ENCODE measurements around the gene NRM. TPM values are rescaled to one million over a fixed set of nuclear protein-coding genes. Genes with fewer than 3 reads are reported as not detected.
A peak's percentile ranks its signal among the peaks of the same experiment; 100 is the strongest.

NRM gene
- total and polyA plus RNA-seq, 2 of the 13 experiments (the other 11 are each of a cell fraction or from before 2014, with no cell fraction given): 12.5 to 16.0 TPM

DNA sequence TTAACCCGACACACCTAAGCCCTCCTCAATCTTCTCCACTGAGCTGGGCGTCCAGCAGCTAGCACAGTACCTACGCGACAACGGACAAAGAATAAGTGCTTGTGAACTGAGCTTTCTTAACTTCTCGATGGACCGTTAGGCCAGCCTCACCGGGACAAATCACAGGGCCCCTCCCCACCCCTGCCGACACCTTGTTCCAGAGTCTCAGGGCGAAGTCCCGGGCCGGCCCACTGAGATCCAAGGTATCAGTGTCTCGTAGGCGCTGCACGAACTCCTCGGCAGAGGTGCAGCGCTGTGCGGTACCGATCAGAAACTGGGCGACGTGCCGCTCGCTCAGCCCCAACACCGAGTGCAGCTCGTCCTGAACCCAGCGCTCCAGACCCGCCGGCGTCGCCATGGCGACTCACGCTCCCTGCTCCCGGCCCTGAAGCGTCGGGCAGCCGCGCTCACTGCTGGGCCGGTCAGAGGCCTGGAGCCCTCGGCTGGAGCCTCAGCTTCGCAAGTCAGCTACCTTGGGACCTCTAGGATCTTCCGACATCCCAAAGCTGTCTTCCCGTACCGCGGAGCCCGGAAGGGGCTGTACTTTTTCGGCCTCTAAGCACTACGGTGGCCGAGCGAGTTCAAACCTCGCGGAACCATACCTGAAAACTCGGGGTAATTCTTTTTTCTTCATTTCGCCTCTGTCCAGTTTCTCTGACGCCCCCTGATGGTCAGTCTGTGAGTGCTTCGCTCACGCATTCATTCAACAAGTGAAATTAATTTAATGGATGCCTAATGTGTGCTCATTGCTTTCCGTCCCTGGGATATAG, 18.1 kb downstream of the NRM start, which contains the start of gene DHX16 (continued):
- TF ChIP-seq ZNF749 (CRISPR knock-in tag; IDR thresholded peaks at IDR 0.05; ENCODE audit: borderline replicate concordance) (no peak), THYN1 (CRISPR knock-in tag; IDR thresholded peaks at IDR 0.05; ENCODE audit: borderline replicate concordance, low read depth) (no peak), ZNF713 (CRISPR knock-in tag; IDR thresholded peaks at IDR 0.05) (0 out of 2 replicates have a peak, but pooled peaks have one; percentile 40), HCFC1 (IDR thresholded peaks at IDR 0.05; ENCODE audit: low read depth, low read length) (peak; percentile 62), ZNF326 (CRISPR knock-in tag; IDR thresholded peaks at IDR 0.05; ENCODE audit: borderline replicate concordance) (no peak), POLR2A (IDR thresholded peaks at IDR 0.05; ENCODE audit: insufficient read depth in 1 of 2, low read depth in 2 of 2, low read length in 2 of 2) (peak; percentile 79 to 81), KLF6 (CRISPR knock-in tag; IDR thresholded peaks at IDR 0.05) (no peak; the same call in 1 of the 2 replicates), ZNF225 (CRISPR knock-in tag; IDR thresholded peaks at IDR 0.05) (peak; percentile 95), SP1 (IDR thresholded peaks at IDR 0.05) (no peak), SP1 (CRISPR knock-in tag; IDR thresholded peaks at IDR 0.05) (peak; percentile 34), ZNF282 (IDR thresholded peaks at IDR 0.05; ENCODE audit: partially characterized antibody) (no peak), CAMTA2 (CRISPR knock-in tag; IDR thresholded peaks at IDR 0.05; ENCODE audit: borderline replicate concordance) (no peak), HMGA1 (CRISPR knock-in tag; conservative IDR thresholded peaks at IDR 0.05) (no peak)
- TF ChIP-seq, protein P1, sequence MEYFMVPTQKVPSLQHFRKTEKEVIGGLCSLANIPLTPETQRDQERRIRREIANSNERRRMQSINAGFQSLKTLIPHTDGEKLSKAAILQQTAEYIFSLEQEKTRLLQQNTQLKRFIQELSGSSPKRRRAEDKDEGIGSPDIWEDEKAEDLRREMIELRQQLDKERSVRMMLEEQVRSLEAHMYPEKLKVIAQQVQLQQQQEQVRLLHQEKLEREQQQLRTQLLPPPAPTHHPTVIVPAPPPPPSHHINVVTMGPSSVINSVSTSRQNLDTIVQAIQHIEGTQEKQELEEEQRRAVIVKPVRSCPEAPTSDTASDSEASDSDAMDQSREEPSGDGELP (IDR thresholded peaks at IDR 0.05; ENCODE audit: borderline replicate concordance, low read depth): no peak
- TF ChIP-seq, protein P2, sequence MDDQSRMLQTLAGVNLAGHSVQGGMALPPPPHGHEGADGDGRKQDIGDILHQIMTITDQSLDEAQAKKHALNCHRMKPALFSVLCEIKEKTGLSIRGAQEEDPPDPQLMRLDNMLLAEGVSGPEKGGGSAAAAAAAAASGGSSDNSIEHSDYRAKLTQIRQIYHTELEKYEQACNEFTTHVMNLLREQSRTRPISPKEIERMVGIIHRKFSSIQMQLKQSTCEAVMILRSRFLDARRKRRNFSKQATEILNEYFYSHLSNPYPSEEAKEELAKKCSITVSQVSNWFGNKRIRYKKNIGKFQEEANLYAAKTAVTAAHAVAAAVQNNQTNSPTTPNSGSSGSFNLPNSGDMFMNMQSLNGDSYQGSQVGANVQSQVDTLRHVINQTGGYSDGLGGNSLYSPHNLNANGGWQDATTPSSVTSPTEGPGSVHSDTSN (CRISPR knock-in tag; IDR thresholded peaks at IDR 0.05; ENCODE audit: borderline replicate concordance): no peak; the same call in 1 of the 2 replicates
- TF ChIP-seq, protein P3, sequence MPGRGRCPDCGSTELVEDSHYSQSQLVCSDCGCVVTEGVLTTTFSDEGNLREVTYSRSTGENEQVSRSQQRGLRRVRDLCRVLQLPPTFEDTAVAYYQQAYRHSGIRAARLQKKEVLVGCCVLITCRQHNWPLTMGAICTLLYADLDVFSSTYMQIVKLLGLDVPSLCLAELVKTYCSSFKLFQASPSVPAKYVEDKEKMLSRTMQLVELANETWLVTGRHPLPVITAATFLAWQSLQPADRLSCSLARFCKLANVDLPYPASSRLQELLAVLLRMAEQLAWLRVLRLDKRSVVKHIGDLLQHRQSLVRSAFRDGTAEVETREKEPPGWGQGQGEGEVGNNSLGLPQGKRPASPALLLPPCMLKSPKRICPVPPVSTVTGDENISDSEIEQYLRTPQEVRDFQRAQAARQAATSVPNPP (CRISPR knock-in tag; IDR thresholded peaks at IDR 0.05): no peak; the same call in 1 of the 2 replicates
- TF ChIP-seq, protein P4, sequence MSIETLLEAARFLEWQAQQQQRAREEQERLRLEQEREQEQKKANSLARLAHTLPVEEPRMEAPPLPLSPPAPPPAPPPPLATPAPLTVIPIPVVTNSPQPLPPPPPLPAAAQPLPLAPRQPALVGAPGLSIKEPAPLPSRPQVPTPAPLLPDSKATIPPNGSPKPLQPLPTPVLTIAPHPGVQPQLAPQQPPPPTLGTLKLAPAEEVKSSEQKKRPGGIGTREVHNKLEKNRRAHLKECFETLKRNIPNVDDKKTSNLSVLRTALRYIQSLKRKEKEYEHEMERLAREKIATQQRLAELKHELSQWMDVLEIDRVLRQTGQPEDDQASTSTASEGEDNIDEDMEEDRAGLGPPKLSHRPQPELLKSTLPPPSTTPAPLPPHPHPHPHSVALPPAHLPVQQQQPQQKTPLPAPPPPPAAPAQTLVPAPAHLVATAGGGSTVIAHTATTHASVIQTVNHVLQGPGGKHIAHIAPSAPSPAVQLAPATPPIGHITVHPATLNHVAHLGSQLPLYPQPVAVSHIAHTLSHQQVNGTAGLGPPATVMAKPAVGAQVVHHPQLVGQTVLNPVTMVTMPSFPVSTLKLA (IDR thresholded peaks at IDR 0.05): no peak
- TF ChIP-seq, protein P5, sequence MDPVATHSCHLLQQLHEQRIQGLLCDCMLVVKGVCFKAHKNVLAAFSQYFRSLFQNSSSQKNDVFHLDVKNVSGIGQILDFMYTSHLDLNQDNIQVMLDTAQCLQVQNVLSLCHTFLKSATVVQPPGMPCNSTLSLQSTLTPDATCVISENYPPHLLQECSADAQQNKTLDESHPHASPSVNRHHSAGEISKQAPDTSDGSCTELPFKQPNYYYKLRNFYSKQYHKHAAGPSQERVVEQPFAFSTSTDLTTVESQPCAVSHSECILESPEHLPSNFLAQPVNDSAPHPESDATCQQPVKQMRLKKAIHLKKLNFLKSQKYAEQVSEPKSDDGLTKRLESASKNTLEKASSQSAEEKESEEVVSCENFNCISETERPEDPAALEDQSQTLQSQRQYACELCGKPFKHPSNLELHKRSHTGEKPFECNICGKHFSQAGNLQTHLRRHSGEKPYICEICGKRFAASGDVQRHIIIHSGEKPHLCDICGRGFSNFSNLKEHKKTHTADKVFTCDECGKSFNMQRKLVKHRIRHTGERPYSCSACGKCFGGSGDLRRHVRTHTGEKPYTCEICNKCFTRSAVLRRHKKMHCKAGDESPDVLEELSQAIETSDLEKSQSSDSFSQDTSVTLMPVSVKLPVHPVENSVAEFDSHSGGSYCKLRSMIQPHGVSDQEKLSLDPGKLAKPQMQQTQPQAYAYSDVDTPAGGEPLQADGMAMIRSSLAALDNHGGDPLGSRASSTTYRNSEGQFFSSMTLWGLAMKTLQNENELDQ (CRISPR knock-in tag; IDR thresholded peaks at IDR 0.05; ENCODE audit: borderline replicate concordance): no peak
- TF ChIP-seq, protein P6, sequence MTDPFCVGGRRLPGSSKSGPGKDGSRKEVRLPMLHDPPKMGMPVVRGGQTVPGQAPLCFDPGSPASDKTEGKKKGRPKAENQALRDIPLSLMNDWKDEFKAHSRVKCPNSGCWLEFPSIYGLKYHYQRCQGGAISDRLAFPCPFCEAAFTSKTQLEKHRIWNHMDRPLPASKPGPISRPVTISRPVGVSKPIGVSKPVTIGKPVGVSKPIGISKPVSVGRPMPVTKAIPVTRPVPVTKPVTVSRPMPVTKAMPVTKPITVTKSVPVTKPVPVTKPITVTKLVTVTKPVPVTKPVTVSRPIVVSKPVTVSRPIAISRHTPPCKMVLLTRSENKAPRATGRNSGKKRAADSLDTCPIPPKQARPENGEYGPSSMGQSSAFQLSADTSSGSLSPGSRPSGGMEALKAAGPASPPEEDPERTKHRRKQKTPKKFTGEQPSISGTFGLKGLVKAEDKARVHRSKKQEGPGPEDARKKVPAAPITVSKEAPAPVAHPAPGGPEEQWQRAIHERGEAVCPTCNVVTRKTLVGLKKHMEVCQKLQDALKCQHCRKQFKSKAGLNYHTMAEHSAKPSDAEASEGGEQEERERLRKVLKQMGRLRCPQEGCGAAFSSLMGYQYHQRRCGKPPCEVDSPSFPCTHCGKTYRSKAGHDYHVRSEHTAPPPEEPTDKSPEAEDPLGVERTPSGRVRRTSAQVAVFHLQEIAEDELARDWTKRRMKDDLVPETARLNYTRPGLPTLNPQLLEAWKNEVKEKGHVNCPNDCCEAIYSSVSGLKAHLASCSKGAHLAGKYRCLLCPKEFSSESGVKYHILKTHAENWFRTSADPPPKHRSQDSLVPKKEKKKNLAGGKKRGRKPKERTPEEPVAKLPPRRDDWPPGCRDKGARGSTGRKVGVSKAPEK (CRISPR knock-in tag; IDR thresholded peaks at IDR 0.05; ENCODE audit: borderline replicate concordance): no peak

Data from HepG2 (cell line).